Calu3 (cell line): ENCODE data around the gene LITAFD. TPM values are rescaled to one million over a fixed set of nuclear protein-coding genes. Genes with fewer than 3 reads are reported as not detected.

Experiments used
- BruUV-seq: library from RNA; stranded (reverse); fragments of 400-500 nt; replicated peaks from 2 replicates; lab custom pipeline; 2021; lab: Mats Ljungman, UMichigan
- CTCF ChIA-PET: fragments of 300-600 bp; sonication (Branson Sonifier 250); formaldehyde crosslinking; loops from one replicate; lab custom pipeline; 2022; ENCODE audit warnings: antibody characterized with exemption; lab: Charles Lee
- DNase-seq: peaks from one replicate; pipeline ENCODE4 v3.0.0; 2022
- H3K27ac Mint-ChIP-seq: one replicate; pipeline ENCODE4 v1.8.0; 2022; ENCODE audit warnings: mixed read lengths; ENCODE audit not compliant: unreplicated experiment
- H3K27me3 Mint-ChIP-seq: one replicate; pipeline ENCODE4 v1.8.0; 2022; ENCODE audit warnings: mixed read lengths; ENCODE audit not compliant: unreplicated experiment
- H3K36me3 Mint-ChIP-seq: one replicate; pipeline ENCODE4 v1.8.0; 2022; ENCODE audit warnings: mild to moderate bottlenecking, moderate library complexity, mixed read lengths; ENCODE audit not compliant: insufficient read depth, unreplicated experiment
- H3K4me1 Mint-ChIP-seq: one replicate; pipeline ENCODE4 v1.8.0; 2022; ENCODE audit warnings: mild to moderate bottlenecking, low read depth, mixed read lengths; ENCODE audit not compliant: unreplicated experiment
- H3K4me3 Mint-ChIP-seq: one replicate; pipeline ENCODE4 v1.8.0; 2022; ENCODE audit warnings: mild to moderate bottlenecking, low read depth, moderate library complexity, mixed read lengths; ENCODE audit not compliant: unreplicated experiment
- H3K9me3 Mint-ChIP-seq: one replicate; pipeline ENCODE4 v1.8.0; 2022; ENCODE audit warnings: low read depth, mixed read lengths; ENCODE audit not compliant: unreplicated experiment
- CTCF ChIP-seq: fragments of 200-600 bp; IDR thresholded peaks from one replicate; pipeline ENCODE4 v1.8.0; 2022; ENCODE audit warnings: antibody characterized with exemption; ENCODE audit not compliant: unreplicated experiment
- intact Hi-C: fragments of 100-400 bp; cut with micrococcal nuclease; formaldehyde crosslinking; loops from one replicate; pipeline ENCODE4 v1.10.0; 2022; ENCODE audit not compliant: unreplicated experiment
- total RNA-seq: library from RNA; stranded (reverse); gene quantifications from 2 replicates; pipeline ENCODE4 v1.2.3, GENCODE V29; 2022

Gene LITAFD
- total RNA-seq, 1 experiment from 2014 or later, result not detected

DNA sequence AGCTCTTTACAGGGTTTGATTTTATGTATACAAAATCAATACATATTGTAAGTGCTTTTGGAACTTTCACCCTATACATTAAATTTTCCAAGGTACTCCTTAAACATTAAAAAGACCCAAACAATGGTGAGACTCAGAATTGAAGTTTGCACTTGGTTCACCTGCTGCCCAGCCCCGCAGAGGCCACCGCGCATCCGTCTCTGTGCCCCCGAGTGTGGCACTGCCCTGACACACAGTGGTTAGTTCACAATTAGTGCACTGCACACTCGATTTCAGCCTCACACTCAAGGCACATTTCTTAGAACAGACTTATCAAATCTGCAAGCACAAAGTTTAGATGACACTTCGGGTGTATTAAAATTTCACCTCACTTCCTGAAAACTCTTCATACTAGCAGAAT, 43.3 kb downstream of the LITAFD start:
- Mint-ChIP-seq H3K27ac (no peak overlapping the region), H3K9me3 (no peaks in the 10 kb centered on the region), H3K36me3 (peaks cover 48% of the 10 kb centered on the region)

DNA sequence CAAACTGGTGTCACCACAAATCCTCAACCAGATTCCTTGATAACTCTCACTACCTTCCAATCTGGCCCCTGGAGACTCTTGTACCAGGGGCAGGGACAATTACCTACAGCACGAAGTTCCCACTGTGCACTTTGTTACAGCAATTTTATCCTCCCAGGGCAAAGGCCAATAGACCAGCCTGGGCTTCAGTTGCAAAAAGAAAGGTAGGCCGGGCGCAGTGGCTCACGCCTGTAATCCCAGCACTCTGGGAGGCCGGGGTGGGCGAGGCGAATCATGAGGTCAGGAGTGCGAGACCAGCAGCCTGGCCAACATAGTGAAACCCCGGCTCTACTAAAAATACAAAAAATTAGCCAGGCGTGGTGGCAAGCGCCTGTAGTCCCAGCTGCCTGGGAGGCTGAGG, 44.7 kb downstream of the LITAFD start:
- no peak for TF ChIP-seq CTCF
- CTCF ChIA-PET, result no interaction called here
- peaks cover 43% of the 10 kb centered on the region for H3K36me3 Mint-ChIP-seq
- H3K27me3 Mint-ChIP-seq, result no peaks in the 10 kb centered on the region
- H3K9me3 Mint-ChIP-seq, result no peaks in the 10 kb centered on the region
- no TSS peak for BruUV-seq
- DNase-seq, result no peak
- H3K4me1 Mint-ChIP-seq, result peaks cover 5% of the 10 kb centered on the region
- intact Hi-C loops, result no loop called here
- H3K27ac Mint-ChIP-seq, result no peak overlapping the region
- H3K4me3 Mint-ChIP-seq, result no peak overlapping the region

More for the DNA sequence above, 43.3 kb downstream of the LITAFD start:
- no peak for TF ChIP-seq CTCF
- no TSS peak for BruUV-seq
- CTCF ChIA-PET, result no interaction called here
- intact Hi-C loops, result no loop called here
- H3K4me1 Mint-ChIP-seq, result no peaks in the 10 kb centered on the region
- H3K27me3 Mint-ChIP-seq, result no peaks in the 10 kb centered on the region
- DNase-seq, result no peak
- H3K4me3 Mint-ChIP-seq, result no peak overlapping the region

GRCh38 chr16:8928467-8928957, 46.4 kb downstream of the LITAFD start:
- DNase-seq, result no peak

DNA sequence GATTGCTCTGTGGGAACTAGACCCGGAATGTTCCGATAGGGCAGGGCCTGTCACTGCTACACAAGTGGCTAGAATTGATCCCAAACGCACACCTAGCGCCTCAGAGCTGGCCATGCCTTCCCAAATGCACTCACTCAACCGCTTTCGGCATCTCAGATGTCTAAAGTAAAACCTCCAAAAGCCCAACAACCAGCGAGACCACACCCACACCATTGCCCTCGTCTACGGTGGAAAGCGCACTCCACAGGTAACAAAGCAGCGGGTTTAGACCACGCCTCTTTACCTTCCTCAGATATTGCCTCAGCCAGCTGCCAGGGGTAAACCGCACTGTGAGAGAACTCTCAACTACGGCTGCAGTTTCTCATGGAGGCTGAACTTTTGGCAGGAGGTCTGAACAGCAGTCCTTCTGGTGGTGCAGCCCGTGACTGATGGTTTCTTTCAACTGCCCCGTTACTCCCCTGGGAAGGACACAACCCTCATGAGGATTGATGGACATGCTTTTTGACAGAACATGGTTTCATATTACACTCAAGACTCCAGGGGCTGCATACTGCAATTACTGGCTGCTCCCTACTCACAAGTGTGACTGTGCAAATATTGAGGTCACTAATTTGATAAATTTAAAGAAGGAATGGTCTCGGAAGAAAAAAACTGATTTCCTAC, 47.1 kb downstream of the LITAFD start:
- no TSS peak for BruUV-seq
- no peak for TF ChIP-seq CTCF
- H3K4me3 Mint-ChIP-seq, result no peak overlapping the region
- CTCF ChIA-PET, result no interaction called here
- no peak overlapping the region for H3K27ac Mint-ChIP-seq
- no peak for DNase-seq
- H3K9me3 Mint-ChIP-seq, result no peaks in the 10 kb centered on the region
- intact Hi-C loops, result no loop called here
- H3K36me3 Mint-ChIP-seq, result peaks cover 40% of the 10 kb centered on the region
- H3K27me3 Mint-ChIP-seq, result no peaks in the 10 kb centered on the region
- H3K4me1 Mint-ChIP-seq, result peaks cover 10% of the 10 kb centered on the region

More at GRCh38 chr16:8928467-8928957, 46.4 kb downstream of the LITAFD start:
- no peaks in the 10 kb centered on the region for H3K27me3 Mint-ChIP-seq
- H3K27ac Mint-ChIP-seq, result no peak overlapping the region
- H3K36me3 Mint-ChIP-seq, result peaks cover 43% of the 10 kb centered on the region
- CTCF ChIA-PET, result no interaction called here
- no peak overlapping the region for H3K4me3 Mint-ChIP-seq
- peaks cover 10% of the 10 kb centered on the region for H3K4me1 Mint-ChIP-seq
- intact Hi-C loops, result no loop called here
- BruUV-seq, result no TSS peak
- TF ChIP-seq CTCF, result no peak
- no peaks in the 10 kb centered on the region for H3K9me3 Mint-ChIP-seq
